Tibial nerve (tissue), 4 donors: ENCODE data around the gene ARID3A.

ENCODE experiments used
- CTCF ChIP-seq, 5 experiments: fragments of 200-600 bp in 3 of 5; fragments of 450-650 bp in 2 of 5; sonication (generic) in 3 of 5; IDR thresholded peaks; one replicate each; pipeline ENCODE4 v1.5.1; 2016 to 2019; ENCODE audit warnings: antibody characterized with exemption in 5 of 5, mild to moderate bottlenecking in 3 of 5, moderate library complexity in 2 of 5
- EP300 ChIP-seq, 2 donors: sonication (generic); formaldehyde crosslinking; IDR thresholded peaks; one replicate each; pipeline ENCODE4 v1.6.1; 2017; ENCODE audit warnings: antibody characterized with exemption in 2 of 2, mild to moderate bottlenecking in 1 of 2
- POLR2A ChIP-seq, 2 donors: fragments of 450-650 bp; IDR thresholded peaks; one replicate each; pipeline ENCODE4 v1.6.1; 2017; ENCODE audit warnings: antibody characterized with exemption in 2 of 2, mild to moderate bottlenecking in 2 of 2, moderate library complexity in 2 of 2

- TF ChIP-seq CTCF (IDR thresholded peaks at IDR 0.05) (peak in 1 of 5 experiments; percentile 7), POLR2A (IDR thresholded peaks at IDR 0.05) (peak in 1 of 2 donors; percentile 6), EP300 (IDR thresholded peaks at IDR 0.05) (peak in 1 of 2 donors; percentile 71)
These were observed 7.1 kb downstream of the ARID3A start for GRCh38 chr19:932648-933552.
